ENCODE data around the gene SUN5. TPM values are rescaled to one million over a fixed set of nuclear protein-coding genes. Genes with fewer than 3 reads are reported as not detected.

Gene SUN5
- total and polyA plus RNA-seq, 2 donors (not counting 3 experiments of a cell fraction or from before 2014, with no cell fraction given): not detected

DNA sequence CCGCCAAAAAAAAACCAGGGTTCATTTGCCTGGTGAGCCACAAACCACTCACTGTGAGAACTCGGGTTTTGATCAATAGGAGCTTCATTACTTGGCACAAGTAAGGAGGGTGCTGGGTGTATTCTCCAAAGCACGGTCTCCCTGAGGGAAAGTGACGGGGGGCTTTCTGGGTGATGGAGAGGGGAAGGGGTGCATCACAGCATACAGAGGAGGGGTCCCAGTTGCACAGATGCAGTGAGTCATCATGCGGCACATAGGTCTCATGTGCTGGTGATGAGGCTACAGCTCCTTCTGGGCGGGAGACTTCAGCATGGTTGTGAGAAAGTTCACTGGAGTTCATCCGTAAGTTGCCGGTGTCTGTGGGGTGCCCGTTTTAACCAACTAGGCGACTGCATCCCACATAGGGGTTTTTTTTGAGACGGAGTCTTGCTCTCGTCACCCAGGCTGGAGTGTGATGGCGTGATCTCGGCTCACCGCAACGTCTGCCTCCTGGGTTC, 36.2 kb downstream of the SUN5 start:
- intact Hi-C loops (cut with micrococcal nuclease): no loop called here
- H3K4me1 ChIP-seq (ENCODE audit: control insufficient read depth, extremely low read depth, insufficient read depth, low read length): peaks cover 14% of the 10 kb centered on the region
- H3K9me3 ChIP-seq (replicated peaks; ENCODE audit: control insufficient read depth, insufficient read depth, low read length): no peaks in the 10 kb centered on the region
- POLR2A ChIA-PET: no interaction called here
- no peak for DNase-seq (ENCODE audit: low read depth, low spot score)
- no peak overlapping the region for H3K4me3 ChIP-seq (replicated peaks in 1 of 3; ENCODE audit: insufficient read depth in 1 of 3, low read depth in 1 of 3, low read length in 3 of 3)
- no peak overlapping the region for H3K4me2 ChIP-seq (ENCODE audit: insufficient read depth, low read length)
- no peak for TF ChIP-seq FOS (IDR thresholded peaks at IDR 0.05; ENCODE audit: borderline replicate concordance, insufficient read depth, low read length)
- TF ChIP-seq, protein P1, sequence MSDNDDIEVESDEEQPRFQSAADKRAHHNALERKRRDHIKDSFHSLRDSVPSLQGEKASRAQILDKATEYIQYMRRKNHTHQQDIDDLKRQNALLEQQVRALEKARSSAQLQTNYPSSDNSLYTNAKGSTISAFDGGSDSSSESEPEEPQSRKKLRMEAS (IDR thresholded peaks at IDR 0.05; ENCODE audit: insufficient read depth, insufficient read length): no peak
- no peak for TF ChIP-seq MYC (IDR thresholded peaks at IDR 0.05; ENCODE audit: low read depth, low read length)
- TF ChIP-seq EZH2 (IDR thresholded peaks at IDR 0.05; ENCODE audit: borderline replicate concordance, low read depth, low read length, severe bottlenecking): no peak
- TF ChIP-seq, protein P2, sequence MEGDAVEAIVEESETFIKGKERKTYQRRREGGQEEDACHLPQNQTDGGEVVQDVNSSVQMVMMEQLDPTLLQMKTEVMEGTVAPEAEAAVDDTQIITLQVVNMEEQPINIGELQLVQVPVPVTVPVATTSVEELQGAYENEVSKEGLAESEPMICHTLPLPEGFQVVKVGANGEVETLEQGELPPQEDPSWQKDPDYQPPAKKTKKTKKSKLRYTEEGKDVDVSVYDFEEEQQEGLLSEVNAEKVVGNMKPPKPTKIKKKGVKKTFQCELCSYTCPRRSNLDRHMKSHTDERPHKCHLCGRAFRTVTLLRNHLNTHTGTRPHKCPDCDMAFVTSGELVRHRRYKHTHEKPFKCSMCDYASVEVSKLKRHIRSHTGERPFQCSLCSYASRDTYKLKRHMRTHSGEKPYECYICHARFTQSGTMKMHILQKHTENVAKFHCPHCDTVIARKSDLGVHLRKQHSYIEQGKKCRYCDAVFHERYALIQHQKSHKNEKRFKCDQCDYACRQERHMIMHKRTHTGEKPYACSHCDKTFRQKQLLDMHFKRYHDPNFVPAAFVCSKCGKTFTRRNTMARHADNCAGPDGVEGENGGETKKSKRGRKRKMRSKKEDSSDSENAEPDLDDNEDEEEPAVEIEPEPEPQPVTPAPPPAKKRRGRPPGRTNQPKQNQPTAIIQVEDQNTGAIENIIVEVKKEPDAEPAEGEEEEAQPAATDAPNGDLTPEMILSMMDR (IDR thresholded peaks at IDR 0.05; ENCODE audit: extremely low read depth in 1 of 2, insufficient read depth in 1 of 2, low read depth in 1 of 2, low read length in 2 of 2): no peak
- TF ChIP-seq JUN (IDR thresholded peaks at IDR 0.05; ENCODE audit: borderline replicate concordance, insufficient read depth, insufficient read length, low read depth): no peak
- no peak for TF ChIP-seq GATA2 (IDR thresholded peaks at IDR 0.05; ENCODE audit: insufficient read depth, insufficient read length, low read depth, low read length)
- TF ChIP-seq POLR2AphosphoS5 (IDR thresholded peaks at IDR 0.05; ENCODE audit: insufficient read depth, low read depth, low read length): no peak
- TF ChIP-seq POLR2A (IDR thresholded peaks at IDR 0.05; ENCODE audit: low read depth, low read length): no peak
- BruUV-seq (replicated peaks): no TSS peak
- no peaks in the 10 kb centered on the region for H3K36me3 ChIP-seq (ENCODE audit: control insufficient read depth in 2 of 2, extremely low read depth in 1 of 2, insufficient read depth in 2 of 2, low read length in 2 of 2)
- H4K20me1 ChIP-seq (replicated peaks; ENCODE audit: control insufficient read depth, extremely low read depth, insufficient read depth, low read length): no peaks in the 10 kb centered on the region
- H3K79me2 ChIP-seq (ENCODE audit: control insufficient read depth, insufficient read depth, low read length): no peaks in the 10 kb centered on the region
- FAIRE-seq: no peak
- H3K27me3 ChIP-seq (ENCODE audit: control insufficient read depth in 2 of 2, insufficient read depth in 2 of 2, low read length in 2 of 2): peaks cover 1 to 2% of the 10 kb centered on the region in 2 experiments
- H3K27ac ChIP-seq (ENCODE audit: insufficient read depth, low read depth, low read length): no peak overlapping the region
- H2AFZ ChIP-seq (ENCODE audit: low read depth, low read length): no peak overlapping the region
- dilution Hi-C loops (cut with MboI; ENCODE audit: extremely low pct_ligation_motif_present, low sequenced_read_pairs): no loop called here
- CTCF ChIA-PET: interaction anchor here (0.8 kb wide), 2 partner anchors 10 to 17 kb away, joined by 3 read pairs; no protein-coding TSS in a partner anchor
- no peaks in the 10 kb centered on the region for H3K9me1 ChIP-seq (replicated peaks; ENCODE audit: control insufficient read depth, extremely low read depth, insufficient read depth, low read length)
- no peak overlapping the region for H3K9ac ChIP-seq (replicated peaks; ENCODE audit: extremely low read depth, insufficient read depth, low read length)
